ENCODE data around the gene TTLL11.

TTLL11 gene

DNA sequence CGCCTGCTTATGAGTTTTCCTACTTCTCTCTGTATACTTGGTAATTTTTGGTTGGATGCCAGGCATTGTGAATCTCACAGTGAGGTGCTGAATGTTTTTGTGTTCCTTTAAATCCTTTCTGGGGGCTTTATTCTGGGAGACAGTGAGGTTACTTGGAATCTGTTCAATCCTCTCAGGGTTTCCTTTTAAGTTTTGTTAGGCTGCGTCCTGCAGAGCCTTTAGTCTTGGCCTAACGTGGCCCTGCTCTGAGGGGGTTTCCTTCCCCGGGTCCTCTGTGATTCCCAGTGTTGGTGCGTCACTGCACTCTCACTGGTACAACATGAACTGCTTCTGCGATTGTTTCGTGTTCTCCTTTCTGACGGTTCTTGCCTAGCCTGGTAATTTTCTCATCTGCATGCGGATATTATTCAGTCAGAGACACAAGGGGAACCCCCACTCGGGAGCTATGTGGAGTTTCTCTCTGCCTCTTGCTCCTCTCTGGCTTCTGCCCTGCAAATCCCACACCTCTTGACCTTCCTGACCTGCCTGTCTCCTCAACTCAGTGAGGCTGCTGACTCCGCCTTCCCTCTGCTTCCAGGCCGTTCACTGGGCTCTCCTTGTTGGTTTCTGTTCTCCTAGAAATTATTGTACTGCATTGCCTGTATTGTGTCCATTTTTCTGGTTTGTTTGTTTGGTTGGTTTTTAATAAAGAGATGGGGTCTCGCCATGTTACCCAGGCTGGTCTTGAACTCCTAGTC lies 313.6 kb downstream of the TTLL11 start:
- DNase-seq, result no peak

DNA sequence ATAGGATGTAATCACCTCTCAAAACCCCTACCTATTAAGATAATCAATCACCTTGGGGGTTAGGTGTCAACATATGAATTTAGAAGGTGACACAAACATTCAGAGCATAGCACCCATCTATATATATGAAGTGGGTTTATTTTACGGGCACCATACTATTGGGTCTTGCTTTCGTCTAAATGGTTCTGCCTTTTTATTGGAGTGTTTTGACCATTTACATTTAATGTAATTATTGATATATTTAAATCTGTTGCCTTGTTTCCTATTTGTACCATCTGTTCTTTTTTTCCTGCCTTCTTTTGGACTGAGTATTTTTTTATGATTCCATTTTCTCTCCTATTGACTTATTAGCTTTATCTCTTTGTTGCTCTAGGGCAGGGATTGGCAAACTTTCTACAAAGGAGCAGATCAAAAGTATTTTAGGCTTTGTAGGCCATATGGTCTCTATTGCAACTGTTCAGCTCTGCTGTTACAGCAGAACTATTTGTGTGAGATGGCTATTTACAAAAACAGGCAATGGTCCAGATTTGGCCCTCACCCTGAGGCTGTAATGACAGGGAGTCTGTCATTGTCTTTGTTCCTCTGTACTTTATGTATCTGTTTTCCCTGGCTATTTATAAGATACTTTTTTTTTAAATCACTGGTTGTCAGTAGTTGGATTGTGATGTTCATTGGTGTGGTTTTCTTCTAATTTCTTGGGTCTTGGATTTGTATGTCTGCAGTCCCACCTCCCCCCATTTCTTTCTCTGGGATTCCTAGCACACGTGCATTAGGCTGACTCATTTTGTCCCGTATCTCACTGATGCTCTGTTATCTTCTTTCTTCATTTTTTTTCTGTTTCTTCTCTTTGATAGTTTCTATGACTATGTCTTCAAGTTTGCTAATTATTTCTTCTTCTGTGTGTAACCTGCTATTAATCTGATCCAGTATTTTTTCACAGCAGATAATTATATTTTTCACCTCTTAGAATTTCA lies 314.6 kb downstream of the TTLL11 start:
- DNase-seq, result no peak

DNA sequence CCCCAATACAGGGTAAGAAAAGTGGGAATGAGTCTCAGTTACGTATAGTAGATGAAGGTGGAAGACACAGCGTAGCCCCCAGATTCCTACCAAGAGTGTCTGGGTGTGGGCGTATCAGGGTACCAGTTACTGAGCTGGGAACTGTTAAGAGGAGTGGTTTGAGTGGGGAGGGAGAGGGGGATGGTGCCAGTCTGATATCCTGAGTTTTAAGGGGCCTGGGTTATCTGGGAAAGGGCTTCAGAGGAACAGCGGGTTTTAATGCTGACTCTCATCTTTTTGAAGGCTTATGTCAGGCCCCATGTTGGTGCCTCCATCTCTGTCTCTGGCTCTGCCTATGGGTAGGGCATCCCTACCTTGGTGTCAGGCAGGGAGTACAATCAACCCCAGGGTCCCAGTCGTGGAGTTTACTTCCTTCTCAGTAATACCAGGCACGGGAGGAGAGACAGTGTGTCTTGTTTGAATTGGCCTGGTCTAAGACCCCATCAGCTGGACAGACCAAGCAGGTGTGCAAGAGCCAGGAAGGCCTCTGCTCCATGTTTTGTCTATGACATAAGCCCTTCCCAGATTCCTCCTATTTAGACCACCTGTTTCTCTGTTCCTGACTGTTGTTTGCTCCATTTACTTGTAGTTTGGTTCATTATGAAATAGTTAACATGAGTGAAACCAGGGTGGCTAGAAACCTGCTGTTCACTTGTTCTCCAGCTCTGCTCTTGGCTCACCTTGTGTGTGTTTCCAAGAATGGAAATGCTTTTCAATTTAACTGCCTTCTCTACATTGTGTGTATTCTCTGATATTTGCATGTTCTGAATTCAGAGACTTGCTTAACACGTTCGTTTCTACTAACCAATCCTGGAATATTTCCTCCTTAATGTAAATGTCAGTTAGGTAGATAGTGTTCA lies 316.1 kb downstream of the TTLL11 start:
- no peak for DNase-seq

DNA sequence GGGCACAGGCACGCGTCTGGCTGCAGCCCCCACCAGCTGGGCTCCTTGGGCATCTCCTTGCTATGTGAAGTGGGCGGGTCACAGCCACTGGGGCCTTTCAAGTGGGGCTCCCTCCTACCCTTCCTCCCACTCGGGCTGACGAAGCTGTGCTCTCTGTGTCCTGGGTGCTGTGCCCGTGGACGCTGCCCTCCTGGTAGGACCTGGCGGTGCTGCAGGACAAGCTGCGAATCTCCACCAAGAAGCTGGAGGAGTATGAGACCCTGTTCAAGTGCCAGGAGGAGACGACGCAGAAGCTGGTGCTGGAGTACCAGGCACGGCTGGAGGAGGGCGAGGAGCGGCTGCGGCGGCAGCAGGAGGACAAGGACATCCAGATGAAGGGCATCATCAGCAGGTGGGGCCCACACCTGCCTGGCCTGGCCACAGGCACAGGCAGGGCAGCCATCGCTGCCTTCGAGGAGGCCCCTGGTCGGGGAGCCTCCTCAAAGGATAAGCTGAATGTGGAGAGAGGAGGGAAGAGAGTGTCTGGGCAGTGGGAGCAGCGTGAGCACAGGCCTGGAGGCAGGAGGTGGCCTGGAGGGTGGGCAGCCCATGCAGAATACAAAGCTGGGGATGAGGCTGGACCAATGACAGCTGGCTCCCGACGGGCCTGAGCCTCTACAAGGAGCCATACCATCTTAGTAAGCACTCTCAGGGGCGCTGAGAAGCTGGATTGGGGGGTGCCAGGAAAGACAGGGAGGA lies 316.9 kb downstream of the TTLL11 start:
- DNase-seq, result no peak

DNA sequence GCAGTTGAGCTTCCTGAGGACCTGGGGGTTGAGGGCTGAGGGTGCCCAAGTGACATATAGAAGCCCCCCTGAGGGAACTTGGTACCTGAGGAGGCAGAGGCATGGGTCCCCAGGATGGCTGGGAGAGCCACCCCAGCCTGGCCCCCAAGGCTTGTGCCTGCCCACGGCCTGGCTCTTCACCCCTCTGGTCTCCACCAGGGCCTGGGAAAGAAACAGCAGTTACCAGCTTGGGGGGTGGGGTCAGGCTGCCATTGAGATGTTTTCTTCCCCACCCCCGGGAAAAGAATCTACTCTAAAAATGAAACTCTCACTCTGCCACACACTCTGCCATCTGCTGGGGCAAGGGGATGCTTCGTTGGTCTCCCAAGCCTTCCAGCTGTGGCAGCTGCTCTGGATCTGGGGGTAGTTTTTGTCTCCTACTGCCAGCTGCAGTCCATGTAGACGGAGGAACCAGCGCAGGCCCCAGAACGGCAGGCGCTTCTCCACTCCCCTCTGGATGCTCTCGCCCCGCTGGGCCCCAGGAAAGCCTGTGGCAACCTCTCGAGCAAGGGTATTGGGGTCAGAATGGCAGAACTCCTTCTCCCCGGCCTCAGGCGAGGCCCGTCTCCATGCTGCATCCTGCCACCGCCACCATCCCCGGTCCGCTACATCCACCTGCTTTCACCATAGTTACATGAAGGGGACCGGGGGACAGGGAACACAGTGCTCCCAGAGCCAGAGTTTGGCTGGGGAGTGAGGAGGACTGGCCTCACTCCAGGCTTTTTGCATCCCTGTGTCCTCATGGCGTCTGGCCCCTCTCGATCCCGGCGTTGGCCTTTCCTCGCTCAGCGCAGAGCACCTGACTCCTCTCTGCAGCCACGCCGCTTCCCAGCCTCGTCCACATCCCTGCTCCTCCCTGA lies 318.1 kb downstream of the TTLL11 start:
- no peak for DNase-seq

DNA sequence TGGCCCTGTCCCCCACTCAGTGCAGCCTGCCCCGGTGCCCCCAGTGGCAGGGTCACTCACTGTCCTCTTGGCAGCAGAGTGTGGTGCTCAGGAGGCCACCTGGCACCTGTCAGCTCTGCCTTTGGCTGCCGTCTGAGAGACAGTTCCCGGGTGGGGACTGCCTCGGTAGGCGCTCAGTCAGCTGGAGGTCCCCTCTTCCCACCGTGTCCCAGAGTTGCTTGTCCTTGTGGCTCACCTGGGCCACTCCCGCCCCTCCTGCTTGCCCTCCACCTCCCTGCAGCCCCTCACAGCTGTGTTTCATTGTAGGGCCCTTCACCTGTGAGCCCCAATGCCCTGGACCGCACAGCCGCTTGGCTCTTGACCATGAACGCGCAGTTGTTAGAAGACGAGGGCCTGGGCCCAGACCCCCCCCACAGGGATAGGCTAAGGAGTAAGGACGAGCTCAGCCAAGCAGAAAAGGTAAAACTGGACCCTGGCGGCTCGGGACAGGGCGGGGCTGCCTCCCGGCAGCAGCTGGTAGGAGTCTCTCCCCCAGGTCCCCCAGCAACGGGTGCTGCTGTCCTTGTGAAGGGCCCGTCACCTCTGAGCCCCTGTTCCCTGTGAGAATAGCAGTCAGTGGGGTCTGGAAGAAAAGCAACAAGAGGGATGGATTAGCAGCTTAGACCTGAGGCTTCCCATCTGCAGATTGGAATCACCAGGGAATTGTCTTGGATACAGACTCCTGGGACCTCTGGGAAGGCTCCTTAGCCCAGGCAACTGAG lies 319.0 kb downstream of the TTLL11 start:
- DNase-seq, result no peak

DNA sequence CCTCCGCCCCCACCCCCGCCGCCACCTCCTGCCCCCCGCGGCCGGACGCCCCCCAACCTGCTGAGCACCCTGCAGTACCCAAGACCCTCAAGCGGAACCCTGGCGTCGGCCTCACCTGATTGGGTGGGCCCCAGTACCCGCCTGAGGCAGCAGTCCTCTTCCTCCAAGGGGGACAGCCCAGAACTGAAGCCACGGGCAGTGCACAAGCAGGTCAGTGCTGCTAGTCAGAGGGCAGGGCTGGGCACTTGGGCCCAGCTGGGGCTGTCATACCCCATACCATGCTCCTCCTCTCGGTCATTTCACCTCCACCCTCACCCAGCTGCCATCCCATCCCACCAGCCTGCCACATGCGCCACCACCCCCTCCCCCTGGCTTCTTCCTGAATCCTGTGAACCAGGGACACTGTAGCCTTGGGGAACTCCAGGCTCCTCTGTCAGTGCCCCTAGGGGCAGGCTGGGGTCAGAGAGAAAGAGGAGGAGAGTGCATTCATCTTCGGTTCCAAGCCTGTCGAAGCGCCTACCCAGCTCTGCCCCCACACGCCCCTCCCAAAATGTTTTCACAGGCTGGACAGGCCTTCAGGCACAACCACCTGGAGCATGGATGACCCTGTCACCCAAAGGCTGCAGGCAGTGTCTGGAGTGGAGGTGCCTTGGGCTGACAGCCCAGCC lies 319.7 kb downstream of the TTLL11 start:
- no peak for DNase-seq

DNA sequence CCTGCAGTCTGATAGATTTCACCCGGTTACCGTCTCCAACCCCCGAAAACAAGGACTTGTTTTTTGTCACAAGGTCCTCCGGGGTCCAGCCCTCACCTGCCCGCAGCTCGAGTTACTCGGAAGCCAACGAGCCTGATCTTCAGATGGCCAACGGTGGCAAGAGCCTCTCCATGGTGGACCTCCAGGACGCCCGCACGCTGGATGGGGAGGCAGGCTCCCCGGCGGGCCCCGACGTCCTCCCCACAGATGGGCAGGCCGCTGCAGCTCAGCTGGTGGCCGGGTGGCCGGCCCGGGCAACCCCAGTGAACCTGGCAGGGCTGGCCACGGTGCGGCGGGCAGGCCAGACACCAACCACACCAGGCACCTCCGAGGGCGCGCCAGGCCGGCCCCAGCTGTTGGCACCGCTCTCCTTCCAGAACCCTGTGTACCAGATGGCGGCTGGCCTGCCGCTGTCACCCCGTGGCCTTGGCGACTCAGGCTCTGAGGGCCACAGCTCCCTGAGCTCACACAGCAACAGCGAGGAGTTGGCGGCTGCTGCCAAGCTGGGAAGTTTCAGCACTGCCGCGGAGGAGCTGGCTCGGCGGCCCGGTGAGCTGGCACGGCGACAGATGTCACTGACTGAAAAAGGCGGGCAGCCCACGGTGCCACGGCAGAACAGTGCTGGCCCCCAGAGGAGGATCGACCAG lies 320.4 kb downstream of the TTLL11 start:
- no peak for DNase-seq
